Measurements from ENCODE around the gene GRAMD2A. TPM values are rescaled to one million over a fixed set of nuclear protein-coding genes. Genes with fewer than 3 reads are reported as not detected.
A peak's percentile ranks its signal among the peaks of the same experiment; 100 is the strongest.

The GRAMD2A gene
- total and polyA plus RNA-seq, 2 donors (not counting 3 experiments of a cell fraction or from before 2014, with no cell fraction given) = 0.08 to 0.29 TPM

DNA sequence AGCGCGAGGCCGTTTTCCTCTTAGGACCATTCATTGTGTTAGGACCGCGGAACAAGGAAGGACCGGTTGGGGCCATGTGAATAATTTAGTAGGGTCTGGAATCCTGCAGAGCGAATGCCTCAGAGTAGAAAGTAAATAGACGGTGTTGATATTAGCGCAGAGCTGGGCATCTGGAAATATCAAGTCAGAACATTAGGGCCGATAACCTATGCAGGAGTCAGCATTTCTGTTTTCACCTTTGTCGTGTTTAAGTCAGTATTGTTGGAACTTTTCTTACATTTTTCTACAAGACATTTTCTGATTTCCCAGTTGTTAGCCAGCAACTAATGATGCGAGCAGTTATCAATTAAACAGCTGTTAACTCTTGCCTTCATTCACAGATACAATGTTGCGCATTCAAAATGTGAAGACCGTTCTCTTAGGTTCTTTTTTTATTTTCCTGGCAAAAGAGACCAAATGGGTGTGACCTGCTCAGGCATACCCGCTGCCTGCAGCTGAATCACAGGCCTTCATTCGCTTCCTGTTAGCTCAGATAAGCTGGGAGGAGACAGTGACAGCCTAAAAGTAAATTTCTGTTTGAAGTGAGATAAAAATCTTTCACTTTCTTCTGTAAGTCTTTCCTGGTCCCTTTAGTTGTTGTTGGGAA lies 34.4 kb upstream of the GRAMD2A start:
- peaks cover 31% of the 10 kb centered on the region for H3K79me2 ChIP-seq (ENCODE audit: control insufficient read depth, insufficient read depth, low read length)
- no peaks in the 10 kb centered on the region for H3K36me3 ChIP-seq (ENCODE audit: control insufficient read depth in 2 of 2, extremely low read depth in 1 of 2, insufficient read depth in 2 of 2, low read length in 2 of 2)
- dilution Hi-C loops (cut with MboI; ENCODE audit: extremely low pct_ligation_motif_present, low sequenced_read_pairs) = no loop called here
- TF ChIP-seq GATA2 (IDR thresholded peaks at IDR 0.05; ENCODE audit: insufficient read depth, insufficient read length, low read depth, low read length) = peak; percentile 94
- TF ChIP-seq POLR2A (IDR thresholded peaks at IDR 0.05; ENCODE audit: low read depth, low read length) = no peak
- TF ChIP-seq FOS (IDR thresholded peaks at IDR 0.05; ENCODE audit: borderline replicate concordance, insufficient read depth, low read length) = peak; percentile 57
- peak; percentile 15 for TF ChIP-seq POLR2AphosphoS5 (IDR thresholded peaks at IDR 0.05; ENCODE audit: insufficient read depth, low read depth, low read length)
- peak; percentile 21 for TF ChIP-seq JUN (IDR thresholded peaks at IDR 0.05; ENCODE audit: borderline replicate concordance, insufficient read depth, insufficient read length, low read depth)
- no peak for TF ChIP-seq CTCF (IDR thresholded peaks at IDR 0.05; ENCODE audit: extremely low read depth in 1 of 2, insufficient read depth in 1 of 2, low read depth in 1 of 2, low read length in 2 of 2)
- TF ChIP-seq EZH2 (IDR thresholded peaks at IDR 0.05; ENCODE audit: borderline replicate concordance, low read depth, low read length, severe bottlenecking) = no peak
- no peak for TF ChIP-seq MYC (IDR thresholded peaks at IDR 0.05; ENCODE audit: low read depth, low read length)
- TF ChIP-seq, protein P1, sequence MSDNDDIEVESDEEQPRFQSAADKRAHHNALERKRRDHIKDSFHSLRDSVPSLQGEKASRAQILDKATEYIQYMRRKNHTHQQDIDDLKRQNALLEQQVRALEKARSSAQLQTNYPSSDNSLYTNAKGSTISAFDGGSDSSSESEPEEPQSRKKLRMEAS (IDR thresholded peaks at IDR 0.05; ENCODE audit: insufficient read depth, insufficient read length) = no peak
- peak overlapping the region; percentile 90 for H3K4me2 ChIP-seq (ENCODE audit: insufficient read depth, low read length)
- FAIRE-seq = peak; percentile 89
- peak overlapping the region; percentile 55 for H2AFZ ChIP-seq (ENCODE audit: low read depth, low read length)
- DNase-seq (ENCODE audit: low read depth, low spot score) = peak; percentile 78
- intact Hi-C loops (cut with micrococcal nuclease) = loop anchor here (1.0 to 10.0 kb wide), 5 partner anchors 33 to 937 kb away; partner anchors contain the start of genes ARIH1 and PARP6
- H3K9me3 ChIP-seq (replicated peaks; ENCODE audit: control insufficient read depth, insufficient read depth, low read length) = no peaks in the 10 kb centered on the region
- peak overlapping the region; percentile 56 to 78 (median 67) for H3K4me3 ChIP-seq (replicated peaks in 1 of 3; ENCODE audit: insufficient read depth in 1 of 3, low read depth in 1 of 3, low read length in 3 of 3)
- BruUV-seq (replicated peaks) = TSS peak; percentile 43
- POLR2A ChIA-PET = no interaction called here
- CTCF ChIA-PET = interaction anchor here (1.6 kb wide), 1 partner anchor 31 kb away, joined by 12 read pairs; no protein-coding TSS in a partner anchor
- peak overlapping the region; percentile 89 for H3K9ac ChIP-seq (replicated peaks; ENCODE audit: extremely low read depth, insufficient read depth, low read length)
- no peaks in the 10 kb centered on the region for H4K20me1 ChIP-seq (replicated peaks; ENCODE audit: control insufficient read depth, extremely low read depth, insufficient read depth, low read length)
- H3K27me3 ChIP-seq (ENCODE audit: control insufficient read depth in 2 of 2, insufficient read depth in 2 of 2, low read length in 2 of 2) = no peaks in the 10 kb centered on the region
- H3K27ac ChIP-seq (ENCODE audit: insufficient read depth, low read depth, low read length) = peak overlapping the region; percentile 84
- H3K9me1 ChIP-seq (replicated peaks; ENCODE audit: control insufficient read depth, extremely low read depth, insufficient read depth, low read length) = no peaks in the 10 kb centered on the region
- H3K4me1 ChIP-seq (ENCODE audit: control insufficient read depth, extremely low read depth, insufficient read depth, low read length) = peaks cover 40% of the 10 kb centered on the region

Measured in endothelial cell of umbilical vein (primary cell).